GM19438 (cell line): ENCODE measurements around the gene MIP.
A peak's percentile ranks its signal among the peaks of the same experiment; 100 is the strongest.
"Not testable (repeated sequence)": the region's sequence is repeated elsewhere in the genome, so short reads cannot be mapped to it uniquely, and the experiment has no call there.

ENCODE experiments used
- ATAC-seq: cut with Tn5 transposase; IDR thresholded peaks from one replicate; pipeline ENCODE4 v1.9.1; 2021; ENCODE audit warnings: low read depth; ENCODE audit not compliant: unreplicated experiment

MIP gene

DNA sequence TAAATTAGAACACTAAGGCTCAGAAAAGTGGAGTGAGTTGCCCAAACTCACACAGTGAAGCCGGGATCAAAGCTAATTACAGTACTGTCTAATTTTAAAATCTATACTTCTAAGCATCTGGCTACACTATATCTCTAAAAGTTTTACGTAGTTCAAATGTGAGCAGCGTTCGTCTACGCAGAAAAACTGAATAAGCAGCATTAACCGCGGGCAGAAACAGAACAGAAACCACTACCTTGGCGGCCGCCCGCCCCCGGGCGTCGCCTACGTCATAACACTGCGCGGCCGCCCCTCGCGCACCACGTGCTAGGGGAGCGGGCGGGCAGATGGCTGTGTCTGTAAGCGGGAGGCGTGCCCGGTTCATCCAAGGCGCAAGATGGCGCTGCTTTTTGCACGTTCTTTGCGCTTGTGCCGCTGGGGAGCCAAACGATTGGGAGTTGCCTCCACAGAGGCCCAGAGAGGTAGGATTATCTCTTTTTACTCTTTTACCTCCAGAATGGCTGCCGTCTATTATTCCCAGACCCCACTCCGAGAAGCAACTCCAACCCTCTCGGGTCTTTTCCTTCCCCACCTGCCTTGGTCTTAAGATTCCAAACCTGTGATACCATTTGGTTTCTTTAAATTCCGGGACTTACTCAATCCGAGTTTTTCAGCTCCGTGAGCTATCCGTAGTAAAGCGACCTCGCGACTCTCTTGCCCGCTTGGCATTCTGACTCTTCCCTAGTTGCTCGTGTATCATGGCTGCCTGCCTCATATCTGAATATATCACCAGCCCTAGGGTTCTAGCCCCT is 14.0 kb upstream of the MIP start, which contains the start of gene SPRYD4:
Gene SPRYD4, plus strand, starts transcription at position 363 of the 791 bp plus-strand sequence. Its CDS starts 14 bp downstream, at position 377.
- ATAC-seq, result peak; percentile 85

- ATAC-seq, result no peak
Observed at GRCh38 chr12:56462565-56462964, 8.1 kb upstream of the MIP start.

GRCh38 chr12:56461235-56462159 is 7.0 kb upstream of the MIP start:
- ATAC-seq, result no peak

DNA sequence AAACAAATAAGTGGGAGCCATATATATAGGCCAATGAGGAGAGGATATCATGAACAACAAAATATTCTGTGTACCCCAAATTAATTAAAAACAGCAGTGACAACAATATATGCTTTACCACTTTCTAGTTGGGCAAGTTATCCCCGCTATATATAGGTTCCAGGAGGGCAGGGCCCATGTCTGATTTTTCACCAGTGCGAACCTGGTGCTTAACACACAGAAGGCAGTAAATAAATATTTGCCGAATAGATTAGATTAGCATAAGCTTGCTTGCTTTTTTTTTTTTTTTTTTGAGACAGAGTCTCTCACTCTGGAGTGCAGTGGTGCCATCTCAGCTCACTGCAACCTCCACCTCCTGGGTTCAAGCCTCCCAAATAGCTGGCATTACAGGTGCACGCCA is 3.4 kb upstream of the MIP start:
- no peak for ATAC-seq

GRCh38 chr12:56451147-56451546 is 3.3 kb downstream of the MIP start:
- ATAC-seq, result no peak

GRCh38 chr12:56450241-56450640 is 4.2 kb downstream of the MIP start:
- no peak for ATAC-seq

GRCh38 chr12:56449622-56449984 is 4.9 kb downstream of the MIP start:
- no peak for ATAC-seq

- ATAC-seq, result peak; percentile 97
Observed at GRCh38 chr12:56448860-56449621, 5.4 kb downstream of the MIP start, which contains the start of gene TIMELESS. TIMELESS (minus strand) TSS chr12:56449426; CDS start chr12:56434170, 15,256 bp downstream.

GRCh38 chr12:56443208-56443607 is 11.2 kb downstream of the MIP start:
- not testable (repeated sequence) for ATAC-seq

- ATAC-seq, result no peak
Observed at GRCh38 chr12:56437430-56438176, 16.9 kb downstream of the MIP start.

DNA sequence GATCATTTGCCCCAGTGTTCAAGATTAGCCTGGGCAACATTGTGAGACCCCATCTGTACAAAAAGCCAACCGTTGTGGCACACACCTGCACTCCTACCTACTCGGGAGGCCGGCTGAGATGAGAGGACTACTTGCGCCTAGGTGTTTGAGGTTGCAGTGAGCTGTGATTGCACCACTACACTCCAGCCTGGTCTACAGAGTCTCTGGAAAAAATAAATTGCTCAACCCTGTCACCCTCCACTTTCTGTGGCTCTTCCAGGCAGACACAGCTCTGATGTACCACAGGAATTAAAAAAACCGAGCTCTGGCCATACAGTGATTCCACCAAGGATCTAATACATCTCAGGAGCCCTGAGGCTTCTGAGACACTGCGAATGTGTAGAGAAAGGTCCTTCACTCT is 19.6 kb downstream of the MIP start:
- no peak for ATAC-seq

DNA sequence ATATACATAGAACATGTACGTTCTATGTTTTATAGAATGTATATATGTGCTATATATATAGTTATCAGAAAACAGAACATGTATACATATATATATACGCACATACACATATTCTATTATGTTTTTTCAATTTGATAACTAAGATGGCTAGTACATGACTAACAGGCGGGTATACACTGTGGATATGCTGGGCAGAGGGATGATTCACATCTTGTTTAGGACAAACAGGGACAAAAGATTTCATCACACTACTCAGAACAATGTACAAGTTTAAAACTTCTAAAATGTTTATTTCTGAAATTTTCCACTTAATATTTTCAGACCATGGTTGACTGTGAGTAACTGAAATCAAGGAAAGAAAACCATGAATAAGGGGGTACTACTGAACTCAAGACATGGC is 22.6 kb downstream of the MIP start:
- no peak for ATAC-seq

DNA sequence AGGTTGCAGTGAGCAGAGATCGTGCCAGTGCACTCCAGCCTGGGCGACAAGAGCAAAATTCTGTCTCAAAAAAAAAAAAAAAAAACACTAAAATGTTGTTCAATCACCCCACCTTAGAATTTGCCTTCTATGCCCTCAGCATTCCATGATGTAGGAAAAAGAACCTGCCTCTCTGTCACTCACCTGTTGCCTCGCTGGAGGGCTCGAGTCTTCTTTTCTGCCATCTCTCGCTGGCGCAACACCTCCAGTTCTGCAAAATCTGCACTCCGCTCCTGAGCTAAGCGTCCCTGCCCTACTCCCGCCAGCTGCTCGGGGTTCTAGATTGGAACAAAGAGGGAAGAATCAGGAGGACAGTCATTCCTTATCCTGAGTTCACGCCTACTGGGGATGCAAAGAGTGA is 23.2 kb downstream of the MIP start:
- ATAC-seq, result no peak

GRCh38 chr12:56425940-56426438 is 28.5 kb downstream of the MIP start:
- no peak for ATAC-seq

GRCh38 chr12:56425193-56425592 is 29.3 kb downstream of the MIP start:
- no peak for ATAC-seq

DNA sequence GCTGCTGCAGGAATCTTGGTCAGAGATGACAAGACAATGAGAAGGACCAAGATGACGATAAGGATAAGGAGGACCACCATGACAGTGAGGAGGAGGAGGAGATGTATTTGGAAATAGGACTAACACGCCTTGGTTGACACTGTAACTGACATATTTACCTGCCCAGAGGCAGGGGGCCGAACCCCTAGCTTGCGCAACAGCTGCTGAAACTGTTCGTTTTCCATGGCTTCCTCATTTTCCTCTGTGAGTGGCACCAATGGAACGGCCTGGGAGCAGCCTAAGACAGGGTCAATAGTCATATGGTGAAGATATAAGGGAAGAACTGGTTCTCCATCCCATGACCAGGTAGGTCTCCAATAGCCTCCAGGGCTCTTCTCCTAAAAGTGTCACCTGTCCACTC is 34.0 kb downstream of the MIP start:
- no peak for ATAC-seq

GRCh38 chr12:56417739-56418138 is 36.7 kb downstream of the MIP start:
- no peak for ATAC-seq

DNA sequence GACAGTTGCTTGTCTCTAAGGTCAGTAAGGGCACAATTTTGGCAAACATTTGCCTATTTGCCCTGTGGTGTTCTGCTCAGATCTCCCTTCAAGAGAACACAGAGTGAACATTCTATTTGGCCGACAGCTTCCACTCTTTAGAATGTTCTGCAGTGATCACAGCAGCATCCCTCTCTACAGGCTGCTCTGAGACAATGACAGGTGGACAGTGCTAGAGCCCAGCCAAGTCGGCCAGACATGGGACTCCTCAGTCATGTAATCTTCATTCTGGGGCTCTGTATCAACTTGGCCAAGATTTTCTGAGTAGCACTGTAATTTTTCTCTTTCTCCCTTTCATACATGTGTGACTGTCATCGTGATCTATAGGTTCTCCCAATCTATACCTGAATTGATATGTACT is 40.1 kb downstream of the MIP start:
- ATAC-seq, result no peak

- no peak for ATAC-seq
Observed at GRCh38 chr12:56413392-56413791, 41.1 kb downstream of the MIP start.
